Pancreas (tissue), 10 donors: ENCODE measurements around the gene MYCT1. TPM values are rescaled to one million over a fixed set of nuclear protein-coding genes. Genes with fewer than 3 reads are reported as not detected.

ENCODE experiments used
- ATAC-seq, 4 donors: fragments of 200-7000 bp; cut with Tn5 transposase; one replicate each; pipeline versions ENCODE4 v1.8.0 to v1.9.1; 2020; ENCODE audit warnings: mild to moderate bottlenecking in 4 of 4, moderate library complexity in 4 of 4
- DNase-seq, 6 donors: peaks; one replicate each; pipeline ENCODE4 v3.0.0-alpha.2; 2020
- FAIRE-seq: peaks from 2 replicates; lab custom pipeline; 2012; peaks lifted over from hg19 to GRCh38; lab: Jason Lieb, UNC
- H3K27ac ChIP-seq, 4 donors: fragments of 200-600 bp; sonication (generic); 1 replicate in 3 of 4; 2 replicates in 1 of 4; pipeline versions ENCODE4 v1.5.0 to v1.8.0; 2020
- H3K27me3 ChIP-seq, 4 donors: fragments of 200-600 bp; one replicate each; pipeline ENCODE4 v1.8.0; 2021
- H3K36me3 ChIP-seq, 3 donors: fragments of 200-600 bp; sonication (generic) in 1 of 3; one replicate each; pipeline versions ENCODE4 v1.5.0 to v1.8.0; 2020 to 2021
- H3K4me1 ChIP-seq, 3 donors: fragments of 200-600 bp; one replicate each; pipeline ENCODE4 v1.8.0; 2021
- H3K4me3 ChIP-seq, 4 donors: fragments of 200-600 bp; sonication (generic) in 2 of 4; one replicate each; pipeline versions ENCODE4 v1.5.0 to v1.8.0; 2020 to 2021
- H3K9me3 ChIP-seq, 4 donors: fragments of 200-600 bp; one replicate each; pipeline ENCODE4 v1.8.0; 2021
- CTCF ChIP-seq, 4 donors: fragments of 200-600 bp; sonication (generic) in 3 of 4; IDR thresholded peaks; one replicate each; pipeline versions ENCODE4 v1.5.0 to v1.8.0; 2021; ENCODE audit warnings: antibody characterized with exemption in 4 of 4
- WGBS, 2 donors: extraction: QIAGEN DNeasy Blood & Tissue Kit; methylation state at CpG; one replicate each; pipeline ENCODE4 v1.1.7; 2013; 5-methylcytosine and 5-hydroxymethylcytosine counted together
- intact Hi-C, 3 donors: fragments of 100-400 bp; cut with DNase I; formaldehyde crosslinking; loops; one replicate each; pipeline versions ENCODE4 v1.11.1 to v1.14.2; 2022
- polyA plus RNA-seq, 2 donors: library from polyadenylated mRNA; stranded (reverse); fragments of 200-250 nt; gene quantifications; one replicate each; pipeline ENCODE4 v1.2.3, GENCODE V29; 2013
- total RNA-seq, 6 donors: library from RNA; stranded (reverse); fragmentation: NEBNext Ultra II Directional in 4 of 6; extraction: Animal tissue kit (Norgen Biotek cat#: 25700) in 4 of 6; gene quantifications; one replicate each; pipeline versions ENCODE4 v1.2.1 to v1.2.4, GENCODE V29; 2021 to 2023
- donor health status: healthy with polysubstance abuse.
- donor health status: DM: no; HTN: no; CAD: no; lungs with moderate emphysema.
- donor health status: DM: no; HTN: no; CAD: no.
- donor health status: control.
- donor health status: control.
- donor health status: Bipolar disorder and iron deficiency.
- donor health status: DM: yes; HTN: yes; CAD: no.
- donor health status: DM: no; HTN: no; CAD: no.
- donor health status: DM: no; HTN: no; CAD: no.
- donor health status: DM: yes; HTN: yes; CAD: no.

Gene MYCT1
- total and polyA plus RNA-seq, 8 donors = 0.93 to 3.2 (median 1.9) TPM

- H3K27me3 ChIP-seq = no peaks in the 10 kb centered on the region
- no peak for TF ChIP-seq CTCF (IDR thresholded peaks at IDR 0.05)
- intact Hi-C loops = no loop called here
- ATAC-seq (no peak), FAIRE-seq (no peak), DNase-seq (no peak)
- H3K36me3 ChIP-seq = no peaks in the 10 kb centered on the region
- H3K4me1 ChIP-seq = no peaks in the 10 kb centered on the region
- H3K27ac ChIP-seq = no peak overlapping the region
- 25 to 29% methylated on average over 1 of the region's 1 CpG for WGBS, 2 donors
- no peak overlapping the region for H3K4me3 ChIP-seq
- H3K9me3 ChIP-seq = no peaks in the 10 kb centered on the region
These were observed 51.1 kb downstream of the MYCT1 start for GRCh38 chr6:152748843-152749242.

DNA sequence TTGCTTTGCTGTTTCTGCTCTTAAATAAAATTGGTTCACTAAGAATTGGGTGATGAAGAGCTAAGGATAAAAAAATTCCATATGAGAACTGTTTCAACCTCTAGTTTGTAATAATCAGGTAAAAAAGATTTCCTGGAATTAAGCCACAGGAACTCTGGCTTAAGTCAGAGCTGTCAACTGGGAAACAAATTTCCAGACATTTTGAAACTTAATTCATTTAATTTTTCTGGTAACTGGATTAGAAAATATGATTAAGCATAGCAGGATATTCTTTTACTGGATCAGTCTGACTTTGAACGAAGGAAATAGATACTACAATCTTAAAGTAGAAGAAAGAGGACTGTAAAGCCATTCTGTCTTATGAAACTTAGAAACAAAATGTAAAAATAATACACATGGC lies 51.6 kb downstream of the MYCT1 start:
- 49 to 52% methylated on average over 1 of the region's 1 CpG for WGBS, 2 donors
- TF ChIP-seq CTCF (IDR thresholded peaks at IDR 0.05) = no peak
- H3K4me1 ChIP-seq = no peaks in the 10 kb centered on the region
- ATAC-seq = no peak
- H3K36me3 ChIP-seq = no peaks in the 10 kb centered on the region
- no peaks in the 10 kb centered on the region for H3K9me3 ChIP-seq
- intact Hi-C loops = no loop called here
- no peak overlapping the region for H3K4me3 ChIP-seq
- no peak for DNase-seq
- no peak overlapping the region for H3K27ac ChIP-seq
- no peaks in the 10 kb centered on the region for H3K27me3 ChIP-seq
- FAIRE-seq = no peak

GRCh38 chr6:152750694-152751093 lies 53.0 kb downstream of the MYCT1 start, which contains the start of gene VIP:
TSS of gene VIP (plus strand) at chr6:152750797. CDS start at chr6:152752178, 1,381 bp downstream.
- Histone ChIP-seq H3K4me3 (no peak within 1 kb of the TSS), H3K4me1 (no peaks in the 10 kb centered on the region), H3K36me3 (no peaks in the 10 kb centered on the region), H3K27me3 (no peaks in the 10 kb centered on the region), H3K27ac (no peak within 1 kb of the TSS), H3K9me3 (no peaks in the 10 kb centered on the region)
- 5 to 7% methylated on average over 5 of the region's 5 CpGs for WGBS, 2 donors
- ATAC-seq = peak in 2 of 4 donors; percentile 37 to 39
- DNase-seq = no peak
- TF ChIP-seq CTCF (IDR thresholded peaks at IDR 0.05) = no peak
- FAIRE-seq = no peak
- intact Hi-C loops = no loop called here

- Histone ChIP-seq H3K27ac (no peak overlapping the region), H3K4me3 (no peak overlapping the region), H3K36me3 (no peaks in the 10 kb centered on the region), H3K9me3 (no peaks in the 10 kb centered on the region), H3K4me1 (no peaks in the 10 kb centered on the region), H3K27me3 (no peaks in the 10 kb centered on the region)
- FAIRE-seq (no peak), DNase-seq (no peak), ATAC-seq (no peak)
- WGBS, 2 donors = 63 to 68% methylated on average over 3 of the region's 3 CpGs
- TF ChIP-seq CTCF (IDR thresholded peaks at IDR 0.05) = no peak
- intact Hi-C loops = no loop called here
These were observed 67.6 kb downstream of the MYCT1 start for GRCh38 chr6:152765331-152765730.

DNA sequence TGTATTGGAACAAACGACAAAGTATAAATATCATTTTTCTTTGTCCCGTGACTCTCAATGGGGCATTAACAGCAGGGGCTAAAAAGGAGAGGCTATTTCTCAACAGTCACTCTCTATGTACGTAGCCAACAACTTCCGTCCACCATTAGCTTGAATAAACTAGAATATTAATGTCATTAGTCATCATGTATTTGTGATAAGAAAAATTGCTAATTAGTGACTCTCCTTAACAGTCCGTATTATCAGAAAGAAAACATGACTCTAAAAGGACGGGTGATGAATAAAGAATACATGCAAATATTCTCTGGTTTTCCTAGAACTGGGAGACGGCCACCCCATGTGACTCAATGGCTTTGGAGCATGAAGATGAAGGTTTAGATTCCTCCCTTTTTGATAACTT lies 71.5 kb downstream of the MYCT1 start:
- 45 to 54% methylated on average over 7 of the region's 7 CpGs for WGBS, 2 donors
- H3K36me3 ChIP-seq = no peaks in the 10 kb centered on the region
- TF ChIP-seq CTCF (IDR thresholded peaks at IDR 0.05) = no peak
- H3K4me1 ChIP-seq = no peaks in the 10 kb centered on the region
- no peak for ATAC-seq
- no peaks in the 10 kb centered on the region for H3K9me3 ChIP-seq
- H3K4me3 ChIP-seq = no peak overlapping the region
- intact Hi-C loops = no loop called here
- no peak for FAIRE-seq
- DNase-seq = no peak
- H3K27ac ChIP-seq = no peak overlapping the region
- H3K27me3 ChIP-seq = no peaks in the 10 kb centered on the region
